Activated CD8-positive, alpha-beta memory T cell treated with anti-CD3 and anti-CD28 coated beads, Interleukin-2, amount 50 U/mL, for 1 hour (primary cell): ENCODE results near the gene BCAR3.

Experiments
- DNase-seq: peaks from one replicate; pipeline ENCODE4 v3.0.0-alpha.2; 2020; ENCODE audit errors: extremely low read depth

The BCAR3 gene

GRCh38 chr1:93549131-93549530 lies 132.5 kb downstream of the BCAR3 start:
- no peak for DNase-seq

GRCh38 chr1:93546162-93546863 lies 135.3 kb downstream of the BCAR3 start:
- DNase-seq = no peak

GRCh38 chr1:93542398-93542797 lies 139.2 kb downstream of the BCAR3 start:
- no peak for DNase-seq

- no peak for DNase-seq
These were observed 140.6 kb downstream of the BCAR3 start for GRCh38 chr1:93541045-93541444.

GRCh38 chr1:93537924-93538323 lies 143.7 kb downstream of the BCAR3 start:
- no peak for DNase-seq

GRCh38 chr1:93537396-93537795 lies 144.2 kb downstream of the BCAR3 start:
- DNase-seq = no peak

- no peak for DNase-seq
These were observed 148.0 kb downstream of the BCAR3 start for GRCh38 chr1:93533677-93534076.

- DNase-seq = no peak
These were observed 148.8 kb downstream of the BCAR3 start for GRCh38 chr1:93532780-93533378.

GRCh38 chr1:93531193-93531592 lies 150.4 kb downstream of the BCAR3 start:
- no peak for DNase-seq

GRCh38 chr1:93528412-93528811 lies 153.2 kb downstream of the BCAR3 start:
- no peak for DNase-seq

- no peak for DNase-seq
These were observed 155.2 kb downstream of the BCAR3 start for GRCh38 chr1:93526431-93526830.

GRCh38 chr1:93525431-93525830 lies 156.2 kb downstream of the BCAR3 start:
- DNase-seq = no peak

- DNase-seq = no peak
These were observed 158.9 kb downstream of the BCAR3 start for GRCh38 chr1:93522721-93523120.

GRCh38 chr1:93521618-93522017 lies 160.0 kb downstream of the BCAR3 start:
- DNase-seq = no peak

- no peak for DNase-seq
These were observed 162.3 kb downstream of the BCAR3 start for GRCh38 chr1:93519199-93519829.

GRCh38 chr1:93518516-93518915 lies 163.1 kb downstream of the BCAR3 start:
- no peak for DNase-seq

- DNase-seq = no peak
These were observed 165.5 kb downstream of the BCAR3 start for GRCh38 chr1:93516164-93516563.
